Loucy (cell line): Measurements from ENCODE around the gene RERG.

Experiments used
- H2AFZ ChIP-seq: fragments of 200-600 bp; sonication (generic); 2 replicates; pipeline ENCODE4 v1.6.0; 2016; ENCODE audit warnings: antibody characterized with exemption, mild to moderate bottlenecking, low read length, moderate library complexity
- H3F3A ChIP-seq: fragments of 200-600 bp; 2 replicates; pipeline ENCODE4 v1.6.0; 2016; ENCODE audit warnings: antibody characterized with exemption, low read depth, mild to moderate bottlenecking
- H3K27me3 ChIP-seq: fragments of 200-600 bp; sonication (generic); 2 replicates; pipeline ENCODE4 v1.6.1; 2014; ENCODE audit warnings: low read length, mild to moderate bottlenecking; ENCODE audit not compliant: insufficient read depth, poor library complexity, severe bottlenecking
- H3K36me3 ChIP-seq: fragments of 200-600 bp; sonication (generic); 2 replicates; pipeline ENCODE4 v1.6.1; 2016; ENCODE audit warnings: low read length; ENCODE audit not compliant: insufficient read depth
- H3K4me1 ChIP-seq: fragments of 200-600 bp; sonication (generic); 2 replicates; pipeline ENCODE4 v1.5.1; 2014; ENCODE audit warnings: low read length, mild to moderate bottlenecking; ENCODE audit not compliant: insufficient read depth, poor library complexity, severe bottlenecking
- H3K4me2 ChIP-seq: fragments of 200-600 bp; sonication (generic); 2 replicates; pipeline ENCODE4 v1.6.0; 2014; ENCODE audit warnings: antibody characterized with exemption, low read length, low read depth, mild to moderate bottlenecking; ENCODE audit not compliant: poor library complexity, severe bottlenecking
- H3K4me3 ChIP-seq: fragments of 200-600 bp; sonication (generic); 2 replicates; pipeline ENCODE4 v1.5.1; 2014; ENCODE audit warnings: low read length, mild to moderate bottlenecking, mixed read lengths; ENCODE audit not compliant: poor library complexity, severe bottlenecking
- H3K79me2 ChIP-seq: fragments of 200-600 bp; sonication (generic); 2 replicates; pipeline ENCODE4 v1.6.1; 2014; ENCODE audit warnings: low read length; ENCODE audit not compliant: insufficient read depth
- H3K9ac ChIP-seq: fragments of 200-600 bp; sonication (generic); 2 replicates; pipeline ENCODE4 v1.6.0; 2014; ENCODE audit warnings: mild to moderate bottlenecking, low read depth, low read length, moderate library complexity; ENCODE audit not compliant: poor library complexity, severe bottlenecking
- H3K9me2 ChIP-seq: fragments of 200-600 bp; sonication (generic); replicated peaks from 2 replicates; pipeline ENCODE4 v1.6.1; 2016; ENCODE audit warnings: low read depth, low read length, mixed read lengths
- H3K9me3 ChIP-seq: fragments of 200-600 bp; sonication (generic); 2 replicates; pipeline ENCODE4 v1.6.1; 2014; ENCODE audit warnings: mild to moderate bottlenecking, antibody characterized with exemption, low read length, low read depth; ENCODE audit not compliant: insufficient read depth
- H4K20me1 ChIP-seq: fragments of 200-600 bp; sonication (generic); 2 replicates; pipeline ENCODE4 v1.6.0; 2014; ENCODE audit warnings: antibody characterized with exemption, low read length, mild to moderate bottlenecking; ENCODE audit not compliant: insufficient read depth, poor library complexity, severe bottlenecking
- CTCF ChIP-seq: fragments of 200-600 bp; sonication (generic); conservative IDR thresholded peaks from 2 replicates; pipeline ENCODE4 v1.5.1; 2014; ENCODE audit warnings: mild to moderate bottlenecking, antibody characterized with exemption, low read length
- EZH2phosphoT487 ChIP-seq: fragments of 200-600 bp; IDR thresholded peaks from 2 replicates; pipeline ENCODE4 v1.6.1; 2018; ENCODE audit warnings: antibody characterized with exemption, mild to moderate bottlenecking, moderate library complexity, borderline replicate concordance

Gene RERG

GRCh38 chr12:15183821-15184220 lies 37.4 kb downstream of the RERG start:
- H3F3A ChIP-seq, result no peaks in the 10 kb centered on the region
- no peaks in the 10 kb centered on the region for H3K9me2 ChIP-seq
- no peaks in the 10 kb centered on the region for H3K9me3 ChIP-seq
- H3K36me3 ChIP-seq, result no peaks in the 10 kb centered on the region
- no peaks in the 10 kb centered on the region for H4K20me1 ChIP-seq
- no peak overlapping the region for H3K4me3 ChIP-seq
- H3K79me2 ChIP-seq, result no peaks in the 10 kb centered on the region
- H2AFZ ChIP-seq, result no peak overlapping the region
- no peaks in the 10 kb centered on the region for H3K4me1 ChIP-seq
- H3K27me3 ChIP-seq, result no peaks in the 10 kb centered on the region
- no peak overlapping the region for H3K9ac ChIP-seq
- TF ChIP-seq EZH2phosphoT487 (no peak), CTCF (no peak)
- H3K4me2 ChIP-seq, result no peak overlapping the region

- Histone ChIP-seq H3K4me1 (no peaks in the 10 kb centered on the region), H2AFZ (no peak overlapping the region), H3K79me2 (no peaks in the 10 kb centered on the region), H3K9me2 (no peaks in the 10 kb centered on the region), H3K36me3 (no peaks in the 10 kb centered on the region), H3K4me2 (no peak overlapping the region), H3K27me3 (no peaks in the 10 kb centered on the region), H3K9ac (no peak overlapping the region), H3F3A (no peaks in the 10 kb centered on the region), H3K9me3 (no peaks in the 10 kb centered on the region), H3K4me3 (no peak overlapping the region), H4K20me1 (no peaks in the 10 kb centered on the region)
- TF ChIP-seq CTCF (no peak), EZH2phosphoT487 (no peak)
Measured at GRCh38 chr12:15181017-15181683, 40.1 kb downstream of the RERG start.

GRCh38 chr12:15180325-15180724 lies 40.9 kb downstream of the RERG start:
- no peaks in the 10 kb centered on the region for H3K9me3 ChIP-seq
- H3K9ac ChIP-seq, result no peak overlapping the region
- no peaks in the 10 kb centered on the region for H3K9me2 ChIP-seq
- no peak overlapping the region for H2AFZ ChIP-seq
- H3K79me2 ChIP-seq, result no peaks in the 10 kb centered on the region
- no peaks in the 10 kb centered on the region for H3K27me3 ChIP-seq
- TF ChIP-seq EZH2phosphoT487 (no peak), CTCF (no peak)
- no peaks in the 10 kb centered on the region for H3K36me3 ChIP-seq
- H3K4me1 ChIP-seq, result no peaks in the 10 kb centered on the region
- no peak overlapping the region for H3K4me2 ChIP-seq
- H4K20me1 ChIP-seq, result no peaks in the 10 kb centered on the region
- no peak overlapping the region for H3K4me3 ChIP-seq
- H3F3A ChIP-seq, result no peaks in the 10 kb centered on the region
